ENCODE results near the gene ANKRD16. TPM values are rescaled to one million over a fixed set of nuclear protein-coding genes. Genes with fewer than 3 reads are reported as not detected.
"Not testable (repeated sequence)": the region's sequence is repeated elsewhere in the genome, so short reads cannot be mapped to it uniquely, and the experiment has no call there.

Gene ANKRD16
- total and polyA plus RNA-seq, 7 donors: 1.6 to 11.4 (median 8.6) TPM

DNA sequence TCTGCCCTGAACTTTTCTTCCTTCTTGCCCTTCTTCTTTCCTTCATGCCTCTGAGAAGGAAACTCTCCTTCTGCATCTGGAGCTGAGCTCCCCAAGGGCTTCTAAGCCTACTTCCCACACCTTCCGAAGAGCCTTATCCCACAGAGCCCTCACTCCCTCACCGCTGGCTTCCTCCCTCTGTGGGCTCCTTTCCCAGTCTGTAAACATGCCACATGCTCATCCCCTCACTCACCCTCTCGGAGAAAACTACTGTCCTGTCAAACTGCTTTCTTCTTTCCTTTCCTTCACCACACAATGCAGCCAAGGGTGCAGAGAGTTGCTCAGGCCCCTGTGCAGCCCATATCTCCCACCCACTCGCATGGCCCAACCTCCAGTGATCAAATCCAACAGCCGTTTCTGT, 18.1 kb downstream of the ANKRD16 start:
- 80 to 82% methylated on average over 5 of the region's 5 CpGs for WGBS, 2 donors
- intact Hi-C loops (cut with DNase I): loop anchor here (5.0 kb wide), 1 partner anchor 429 kb away; no protein-coding TSS in a partner anchor
- TF ChIP-seq, protein P1, sequence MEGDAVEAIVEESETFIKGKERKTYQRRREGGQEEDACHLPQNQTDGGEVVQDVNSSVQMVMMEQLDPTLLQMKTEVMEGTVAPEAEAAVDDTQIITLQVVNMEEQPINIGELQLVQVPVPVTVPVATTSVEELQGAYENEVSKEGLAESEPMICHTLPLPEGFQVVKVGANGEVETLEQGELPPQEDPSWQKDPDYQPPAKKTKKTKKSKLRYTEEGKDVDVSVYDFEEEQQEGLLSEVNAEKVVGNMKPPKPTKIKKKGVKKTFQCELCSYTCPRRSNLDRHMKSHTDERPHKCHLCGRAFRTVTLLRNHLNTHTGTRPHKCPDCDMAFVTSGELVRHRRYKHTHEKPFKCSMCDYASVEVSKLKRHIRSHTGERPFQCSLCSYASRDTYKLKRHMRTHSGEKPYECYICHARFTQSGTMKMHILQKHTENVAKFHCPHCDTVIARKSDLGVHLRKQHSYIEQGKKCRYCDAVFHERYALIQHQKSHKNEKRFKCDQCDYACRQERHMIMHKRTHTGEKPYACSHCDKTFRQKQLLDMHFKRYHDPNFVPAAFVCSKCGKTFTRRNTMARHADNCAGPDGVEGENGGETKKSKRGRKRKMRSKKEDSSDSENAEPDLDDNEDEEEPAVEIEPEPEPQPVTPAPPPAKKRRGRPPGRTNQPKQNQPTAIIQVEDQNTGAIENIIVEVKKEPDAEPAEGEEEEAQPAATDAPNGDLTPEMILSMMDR (IDR thresholded peaks at IDR 0.05): no peak
- TF ChIP-seq EP300 (IDR thresholded peaks at IDR 0.05): no peak

DNA sequence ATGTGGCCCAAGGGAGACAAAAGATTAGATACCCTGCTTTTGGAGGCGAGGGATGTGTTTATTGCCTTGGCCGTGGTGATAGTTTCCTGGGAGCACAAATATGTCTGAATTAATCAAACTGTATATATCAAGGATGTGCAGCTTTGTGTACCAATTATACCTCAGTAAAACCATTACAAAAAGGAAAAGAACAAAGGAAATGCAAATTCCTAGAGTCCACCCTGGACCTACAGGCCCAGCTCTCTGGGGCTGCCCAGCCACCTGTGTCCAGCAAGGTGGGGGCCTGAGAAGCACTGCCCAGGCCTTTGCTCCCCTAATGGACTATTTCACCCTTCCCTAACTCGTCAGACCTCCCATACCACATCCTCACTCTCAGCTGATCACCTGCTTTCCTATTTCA, 20.5 kb downstream of the ANKRD16 start:
- no peaks in the 10 kb centered on the region for H3K27me3 ChIP-seq
- intact Hi-C loops (cut with DNase I): no loop called here
- WGBS, 2 donors: 90 to 93% methylated on average over 3 of the region's 3 CpGs
- H3K9me3 ChIP-seq: no peaks in the 10 kb centered on the region
- no peaks in the 10 kb centered on the region for H3K4me1 ChIP-seq
- no peak for DNase-seq
- H3K36me3 ChIP-seq: peaks cover 0 to 1% (median 0%) of the 10 kb centered on the region in 4 donors
- TF ChIP-seq POLR2AphosphoS5 (IDR thresholded peaks at IDR 0.05) (no peak), EP300 (IDR thresholded peaks at IDR 0.05) (no peak), POLR2A (IDR thresholded peaks at IDR 0.05) (no peak)
- TF ChIP-seq, protein P1 (IDR thresholded peaks at IDR 0.05): no peak
- H3K27ac ChIP-seq: no peak overlapping the region
- no peak overlapping the region for H3K4me3 ChIP-seq

More for the DNA sequence above, 18.1 kb downstream of the ANKRD16 start:
- Histone ChIP-seq H3K27me3 (no peaks in the 10 kb centered on the region), H3K27ac (no peak overlapping the region), H3K36me3 (peaks cover 0 to 24% (median 4%) of the 10 kb centered on the region in 4 donors), H3K4me3 (no peak overlapping the region), H3K9me3 (no peaks in the 10 kb centered on the region), H3K4me1 (no peaks in the 10 kb centered on the region)
- no peak for DNase-seq

DNA sequence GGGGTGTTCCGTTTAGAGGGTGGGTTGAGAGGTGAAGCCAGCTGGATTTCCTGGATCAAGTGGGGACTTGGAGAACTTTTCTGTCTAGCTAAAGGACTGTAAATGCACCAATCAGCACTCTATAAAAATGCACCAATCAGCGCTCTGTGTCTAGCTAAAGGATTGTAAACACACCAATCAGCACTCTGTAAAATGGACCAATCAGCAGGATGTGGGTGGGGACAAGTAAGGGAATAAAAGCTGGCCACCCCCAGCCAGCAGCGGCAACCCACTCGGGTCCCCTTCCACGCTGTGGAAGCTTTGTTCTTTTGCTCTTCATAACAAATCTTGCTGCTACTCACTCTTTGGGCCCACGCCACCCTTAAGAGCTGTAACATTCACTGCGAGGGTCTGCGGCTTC, 21.3 kb downstream of the ANKRD16 start:
- H3K36me3 ChIP-seq; intact Hi-C loops (cut with DNase I); H3K9me3 ChIP-seq; H3K4me3 ChIP-seq; H3K27me3 ChIP-seq; DNase-seq; H3K4me1 ChIP-seq; H3K27ac ChIP-seq: not testable (repeated sequence)
- 86 to 97% methylated on average over 8 of the region's 8 CpGs for WGBS, 2 donors

DNA sequence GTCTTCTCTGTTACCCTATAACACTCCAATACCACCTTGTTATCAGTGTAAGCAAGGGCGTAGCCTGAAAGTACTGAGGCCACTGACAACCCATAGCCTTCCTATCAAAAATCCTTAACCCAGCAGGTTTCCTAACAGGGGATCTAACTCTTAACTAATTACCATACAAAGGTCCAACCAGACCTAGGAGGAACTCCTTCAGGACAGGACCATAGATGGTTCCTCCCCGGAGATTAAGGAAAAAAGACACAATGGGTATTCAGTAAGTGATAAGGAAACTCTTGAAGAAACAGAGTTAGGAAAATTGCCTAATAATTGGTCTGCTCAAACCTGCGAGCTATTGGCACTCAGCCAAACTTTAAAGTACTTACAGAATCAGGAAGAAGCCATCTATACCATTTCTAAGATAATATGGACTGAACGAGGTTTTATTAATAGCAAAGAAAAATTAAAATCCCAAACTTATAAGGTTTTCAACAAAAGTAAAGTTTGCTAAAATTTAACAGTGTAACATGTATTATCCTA, 22.5 kb downstream of the ANKRD16 start:
- WGBS, 2 donors: 60 to 62% methylated on average over 4 of the region's 4 CpGs
- H3K27ac ChIP-seq; H3K36me3 ChIP-seq; H3K4me3 ChIP-seq; H3K9me3 ChIP-seq; intact Hi-C loops (cut with DNase I); DNase-seq; H3K27me3 ChIP-seq; H3K4me1 ChIP-seq: not testable (repeated sequence)

DNA sequence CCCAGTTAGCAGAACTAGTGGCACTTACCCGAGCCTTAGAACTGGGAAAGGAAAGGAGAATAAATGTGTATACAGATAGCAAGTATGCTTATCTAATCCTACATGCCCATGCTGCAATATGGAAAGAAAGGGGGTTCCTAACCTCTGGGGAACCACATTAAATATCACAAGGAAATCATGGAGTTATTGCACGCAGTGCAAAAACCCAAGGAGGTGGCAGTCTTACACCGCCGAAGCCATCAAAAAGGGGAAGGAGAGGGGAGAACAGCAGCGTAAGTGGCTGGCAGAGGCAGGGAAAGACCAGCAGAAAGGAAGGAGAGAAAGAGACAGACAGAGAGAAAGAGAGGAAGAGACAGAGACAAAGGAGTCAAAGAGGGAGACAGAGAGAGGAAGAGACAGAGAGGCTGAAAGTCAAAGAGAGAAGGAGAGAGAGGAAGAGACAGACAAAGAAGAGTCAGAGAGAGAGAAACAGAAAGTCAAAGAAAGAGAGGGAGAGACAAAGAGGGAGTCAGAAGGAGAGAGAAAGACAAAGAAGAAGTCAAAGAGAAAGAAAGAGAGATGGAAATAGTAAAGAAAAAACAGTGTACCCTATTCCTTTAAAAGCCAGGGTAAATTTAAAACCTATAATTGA, 23.1 kb downstream of the ANKRD16 start:
- intact Hi-C loops (cut with DNase I); H3K36me3 ChIP-seq; H3K27me3 ChIP-seq; H3K4me3 ChIP-seq; H3K27ac ChIP-seq; H3K4me1 ChIP-seq; H3K9me3 ChIP-seq; DNase-seq: not testable (repeated sequence)
- 63 to 84% methylated on average over 5 of the region's 5 CpGs for WGBS, 2 donors

DNA sequence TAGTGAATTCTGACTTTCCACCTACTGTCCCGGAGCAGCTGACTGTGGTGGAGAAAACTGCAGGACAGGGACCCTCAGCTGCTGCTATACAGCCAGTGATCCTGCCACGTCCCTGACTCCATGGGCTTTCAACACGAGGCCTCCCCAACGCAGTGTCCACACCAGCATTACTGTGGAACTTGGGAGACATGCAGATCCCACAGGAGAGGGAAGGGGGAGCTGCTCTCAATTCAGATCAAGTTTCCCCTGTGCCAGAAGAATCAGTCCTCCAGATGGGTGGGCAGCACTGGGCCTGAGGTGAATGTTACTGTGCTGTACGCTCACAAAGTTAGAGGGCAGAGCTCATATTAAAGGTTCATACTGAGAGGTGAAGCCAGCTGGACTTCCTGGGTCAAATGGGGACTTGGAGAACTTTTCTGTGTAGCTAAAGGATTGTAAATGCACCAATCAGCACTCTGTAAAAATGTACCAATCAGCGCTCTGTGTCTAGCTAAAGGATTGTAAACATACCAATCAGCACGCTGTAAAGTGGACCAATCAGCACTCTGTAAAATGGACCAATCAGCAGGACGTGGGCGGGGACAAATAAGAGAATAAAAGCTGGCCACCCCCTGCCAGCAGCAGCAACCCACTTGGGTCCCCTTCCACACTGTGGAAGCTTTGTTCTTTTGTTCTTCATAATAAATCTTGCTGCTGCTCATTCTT, 26.6 kb downstream of the ANKRD16 start:
- H3K27ac ChIP-seq; H3K4me1 ChIP-seq; intact Hi-C loops (cut with DNase I); H3K4me3 ChIP-seq; H3K36me3 ChIP-seq; H3K27me3 ChIP-seq; DNase-seq; H3K9me3 ChIP-seq: not testable (repeated sequence)
- 91 to 97% methylated on average over 9 of the region's 9 CpGs for WGBS, 2 donors
